Naive thymus-derived CD4-positive, alpha-beta T cell (primary cell): Measurements from ENCODE around the gene SLC22A23. TPM values are rescaled to one million over a fixed set of nuclear protein-coding genes. Genes with fewer than 3 reads are reported as not detected.

ENCODE experiments used
- ATAC-seq: fragments of 150-1000 bp; cut with Tn5 transposase; 2 replicates; pipeline ENCODE4 v1.10.0; 2021; ENCODE audit warnings: mild to moderate bottlenecking, moderate library complexity
- CTCF ChIA-PET: fragments of 350-600 bp; sonication (Branson Sonifier 250); formaldehyde crosslinking; loops from one replicate; lab custom pipeline; 2021; ENCODE audit warnings: antibody characterized with exemption; lab: Charles Lee
- POLR2A ChIA-PET: fragments of 350-600 bp; sonication (Branson Sonifier 250); formaldehyde crosslinking; loops from one replicate; lab custom pipeline; 2021; ENCODE audit warnings: antibody characterized with exemption, inconsistent platforms; lab: Charles Lee
- DNase-seq, 9 donors: peaks; one replicate each; pipeline versions ENCODE4 v3.0.0 to v3.0.0-alpha.2; 2020 to 2022; ENCODE audit warnings: mixed read lengths in 1 of 9
- H3K27ac ChIP-seq: one replicate; pipeline ENCODE4 v1.7.0; 2013; ENCODE audit warnings: mild to moderate bottlenecking, low read depth, low read length, moderate library complexity
- H3K27me3 ChIP-seq, 2 donors: one replicate each; pipeline ENCODE4 v1.7.0; 2013; ENCODE audit warnings: low read length in 2 of 2, mild to moderate bottlenecking in 2 of 2, moderate library complexity in 2 of 2; ENCODE audit not compliant: control insufficient read depth in 2 of 2, insufficient read depth in 2 of 2
- H3K36me3 ChIP-seq, 3 experiments: 1 replicate in 2 of 3; 2 replicates in 1 of 3; pipeline ENCODE4 v1.7.0; 2013; ENCODE audit warnings: low read length in 3 of 3, mild to moderate bottlenecking in 3 of 3, moderate library complexity in 1 of 3; ENCODE audit not compliant: insufficient read depth in 3 of 3, control insufficient read depth in 2 of 3
- H3K4me1 ChIP-seq, 2 donors: one replicate each; pipeline ENCODE4 v1.7.0; 2013; ENCODE audit warnings: low read length in 2 of 2, mild to moderate bottlenecking in 2 of 2, moderate library complexity in 1 of 2; ENCODE audit not compliant: control insufficient read depth in 2 of 2, insufficient read depth in 2 of 2
- H3K4me3 ChIP-seq: 2 replicates; pipeline ENCODE4 v1.7.0; 2013; ENCODE audit warnings: mild to moderate bottlenecking, low read length
- H3K9me3 ChIP-seq, 3 experiments: 1 replicate in 2 of 3; 2 replicates in 1 of 3; pipeline ENCODE4 v1.7.0; 2013; ENCODE audit warnings: low read length in 3 of 3; ENCODE audit not compliant: control insufficient read depth in 2 of 3
- H3K27ac Mint-ChIP-seq, 9 donors: one replicate each; pipeline ENCODE4 v1.8.0; 2020 to 2022; ENCODE audit warnings: mixed read lengths in 9 of 9, mild to moderate bottlenecking in 8 of 9, moderate library complexity in 5 of 9, inconsistent platforms in 2 of 9
- H3K27me3 Mint-ChIP-seq, 5 donors: one replicate each; pipeline ENCODE4 v1.8.0; 2021 to 2022; ENCODE audit warnings: mixed read lengths in 5 of 5, mild to moderate bottlenecking in 1 of 5
- H3K36me3 Mint-ChIP-seq, 5 donors: one replicate each; pipeline ENCODE4 v1.8.0; 2020 to 2022; ENCODE audit warnings: mixed read lengths in 5 of 5, mild to moderate bottlenecking in 3 of 5, inconsistent platforms in 1 of 5
- H3K4me1 Mint-ChIP-seq, 7 donors: one replicate each; pipeline ENCODE4 v1.8.0; 2020 to 2022; ENCODE audit warnings: mixed read lengths in 7 of 7, mild to moderate bottlenecking in 3 of 7, inconsistent platforms in 1 of 7
- H3K4me3 Mint-ChIP-seq, 10 donors: one replicate each; pipeline ENCODE4 v1.8.0; 2020 to 2022; ENCODE audit warnings: mild to moderate bottlenecking in 10 of 10, mixed read lengths in 10 of 10, moderate library complexity in 6 of 10, inconsistent platforms in 2 of 10
- H3K9me3 Mint-ChIP-seq, 11 donors: one replicate each; pipeline ENCODE4 v1.8.0; 2020 to 2022; ENCODE audit warnings: mixed read lengths in 11 of 11, mild to moderate bottlenecking in 4 of 11, inconsistent platforms in 1 of 11, moderate library complexity in 1 of 11
- intact Hi-C, 2 donors: fragments of 100-400 bp; cut with micrococcal nuclease; formaldehyde crosslinking; loops; one replicate each; pipeline ENCODE4 v1.15.1; 2023
- polyA plus RNA-seq, 2 donors: library from polyadenylated mRNA; unstranded; fragments of 300-500 nt; fragmentation: Illumina TruSeq; gene quantifications; one replicate each; pipeline ENCODE4 v1.2.3, GENCODE V29; 2021
- total RNA-seq, 6 experiments: library from RNA in 5 of 6; stranded (reverse) in 5 of 6; gene quantifications; 1 replicate in 5 of 6; 2 replicates in 1 of 6; pipeline ENCODE4 v1.2.3 and lab custom pipeline; 2021 to 2026

Gene SLC22A23
- total and polyA plus RNA-seq, 7 experiments from 2014 or later = 1.1 to 23.8 (median 13.6) TPM

DNA sequence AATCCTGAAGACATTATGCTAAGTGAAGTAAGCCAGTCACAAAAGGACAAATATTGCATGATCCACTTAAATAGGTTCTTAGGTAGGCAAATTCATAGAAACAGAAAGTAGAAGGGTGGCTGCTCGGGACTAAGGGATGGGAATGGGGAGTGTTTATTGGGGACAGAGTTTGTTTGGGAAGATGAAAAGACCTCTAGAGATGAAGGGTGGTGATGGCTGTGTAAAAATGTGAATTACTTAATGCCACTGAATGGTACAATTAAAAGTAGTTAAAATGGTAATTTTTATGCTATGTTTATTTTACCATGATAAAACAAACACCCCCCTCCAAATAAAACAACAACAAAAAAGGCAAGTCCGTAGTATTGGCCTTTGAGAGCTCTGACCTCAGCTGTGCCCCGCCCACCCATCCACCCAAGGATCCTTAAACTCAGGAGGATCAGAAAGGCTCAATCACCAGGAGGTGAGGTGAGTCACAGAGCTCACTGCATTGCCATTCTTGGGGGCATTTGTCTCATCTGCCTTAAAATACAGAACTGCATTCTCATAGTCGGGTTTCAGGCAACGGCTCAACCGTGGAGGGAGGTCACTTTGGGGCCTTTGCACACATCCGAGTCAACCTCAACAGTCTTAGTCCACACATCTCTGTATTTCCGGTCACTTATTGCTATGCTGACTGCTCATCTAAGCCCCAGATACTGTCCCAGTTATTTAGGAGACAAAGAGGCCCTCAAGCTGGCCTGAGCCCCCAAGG, 96.7 kb downstream of the SLC22A23 start:
- CTCF ChIA-PET = no interaction called here
- Mint-ChIP-seq H3K9me3 (peaks cover 0 to 6% (median 0%) of the 10 kb centered on the region in 11 donors), H3K4me1 (peaks cover 14 to 50% (median 24%) of the 10 kb centered on the region in 7 donors)

DNA sequence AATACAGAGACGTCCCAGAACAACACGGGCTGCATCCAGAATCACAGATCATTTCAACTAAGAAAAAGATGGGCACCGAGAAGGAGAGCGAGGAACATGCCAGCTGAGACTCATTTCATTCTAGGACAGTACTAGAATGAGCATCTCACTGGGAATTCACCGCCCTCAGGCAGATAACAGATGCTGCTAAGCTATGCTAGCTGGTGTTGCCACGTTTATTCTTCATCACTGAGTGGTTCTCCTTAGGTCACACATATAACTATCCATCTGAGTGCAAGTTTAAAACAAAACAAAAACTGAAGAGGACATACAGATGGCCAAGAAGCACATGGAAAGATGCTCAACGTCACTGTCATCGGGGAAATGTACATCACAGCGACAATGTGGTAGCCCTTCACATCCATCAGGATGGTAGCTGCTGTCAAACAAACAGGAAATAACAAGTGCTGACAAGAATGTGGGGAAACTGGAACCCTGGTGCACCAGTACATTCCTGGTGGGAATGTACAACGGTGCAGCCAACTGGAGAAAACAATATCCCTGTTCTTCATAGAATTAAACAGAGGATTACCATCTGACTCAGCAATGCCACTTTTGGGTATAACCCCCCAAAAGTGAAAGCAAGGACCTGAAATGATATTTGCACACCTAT, 97.6 kb downstream of the SLC22A23 start:
- Mint-ChIP-seq H3K27ac (peak overlapping the region in 7 of 9 donors; percentile 10 to 87 (median 42)), H3K9me3 (peaks cover 0 to 6% (median 0%) of the 10 kb centered on the region in 11 donors), H3K36me3 (peaks cover 0 to 2% (median 0%) of the 10 kb centered on the region in 5 donors), H3K4me1 (peaks cover 14 to 60% (median 34%) of the 10 kb centered on the region in 7 donors), H3K4me3 (no peak overlapping the region), H3K27me3 (peaks cover 0 to 35% (median 0%) of the 10 kb centered on the region in 5 donors)
- intact Hi-C loops = loop anchor here (5.0 kb wide), 3 partner anchors 82 to 1418 kb away; partner anchors contain the start of gene CDYL (in 1 of the 2)
- Histone ChIP-seq H3K9me3 (no peaks in the 10 kb centered on the region), H3K27me3 (no peaks in the 10 kb centered on the region), H3K36me3 (no peaks in the 10 kb centered on the region), H3K4me1 (peaks cover 7 to 22% of the 10 kb centered on the region in 2 donors), H3K4me3 (no peak overlapping the region), H3K27ac (no peak overlapping the region)
- DNase-seq (no peak), ATAC-seq (no peak)
- CTCF ChIA-PET = no interaction called here
- POLR2A ChIA-PET = no interaction called here

More for the DNA sequence above, 96.7 kb downstream of the SLC22A23 start:
- intact Hi-C loops = loop anchor here (5.0 kb wide), 3 partner anchors 83 to 1417 kb away; partner anchors contain the start of gene CDYL (in 1 of the 2)
- Mint-ChIP-seq H3K36me3 (peaks cover 0 to 5% (median 0%) of the 10 kb centered on the region in 5 donors), H3K27ac (peak overlapping the region in 6 of 9 donors; percentile 6 to 56 (median 34)), H3K27me3 (peaks cover 0 to 26% (median 0%) of the 10 kb centered on the region in 5 donors), H3K4me3 (no peak overlapping the region)
- ATAC-seq (no peak), DNase-seq (no peak)
- H3K9me3 ChIP-seq = no peaks in the 10 kb centered on the region
- POLR2A ChIA-PET = no interaction called here
- no peak overlapping the region for H3K4me3 ChIP-seq
- H3K27me3 ChIP-seq = no peaks in the 10 kb centered on the region
- no peak overlapping the region for H3K27ac ChIP-seq
- peaks cover 7 to 13% of the 10 kb centered on the region in 2 donors for H3K4me1 ChIP-seq
- H3K36me3 ChIP-seq = no peaks in the 10 kb centered on the region

DNA sequence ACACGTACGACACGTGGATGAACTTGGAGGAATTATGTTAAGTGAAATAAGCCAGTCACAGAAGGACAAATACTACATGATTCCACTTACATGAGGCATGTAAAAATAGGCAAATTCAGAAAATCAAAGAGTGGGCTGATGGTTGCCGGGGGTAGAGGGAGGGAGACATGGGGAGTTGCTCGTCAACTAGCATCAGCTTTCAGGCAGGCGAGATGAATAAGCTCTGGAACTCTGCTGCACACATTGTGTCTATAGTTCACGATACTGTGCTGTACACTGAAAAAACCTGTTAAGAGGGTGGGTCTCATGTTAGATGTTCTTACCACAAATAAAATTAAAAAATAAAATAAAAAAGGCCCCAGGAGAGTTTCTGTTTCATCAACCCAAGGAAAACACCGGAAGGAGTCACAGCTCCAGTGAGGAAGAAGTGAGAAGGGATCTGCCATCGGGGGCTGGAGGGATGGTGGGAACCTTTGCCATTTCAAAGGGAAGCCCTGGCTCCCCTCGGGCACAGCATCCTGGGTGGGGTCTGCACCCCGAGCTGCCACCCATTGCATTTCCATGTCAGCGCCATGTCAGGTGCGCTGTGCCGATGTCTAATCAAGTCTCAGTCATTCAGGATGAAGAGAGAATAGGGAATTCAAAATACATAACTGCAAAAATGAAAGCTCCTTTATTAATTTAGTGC, 98.3 kb downstream of the SLC22A23 start:
- Histone ChIP-seq H3K4me1 (peaks cover 7 to 27% of the 10 kb centered on the region in 2 donors), H3K27ac (no peak overlapping the region), H3K4me3 (no peak overlapping the region), H3K36me3 (no peaks in the 10 kb centered on the region), H3K9me3 (no peaks in the 10 kb centered on the region), H3K27me3 (no peaks in the 10 kb centered on the region)
- peaks cover 0 to 2% (median 0%) of the 10 kb centered on the region in 5 donors for H3K36me3 Mint-ChIP-seq
- peaks cover 0 to 41% (median 0%) of the 10 kb centered on the region in 5 donors for H3K27me3 Mint-ChIP-seq
- H3K9me3 Mint-ChIP-seq = peaks cover 0 to 6% (median 0%) of the 10 kb centered on the region in 11 donors
- DNase-seq (no peak), ATAC-seq (no peak)
- no peak overlapping the region for H3K4me3 Mint-ChIP-seq
- H3K4me1 Mint-ChIP-seq = peaks cover 14 to 61% (median 40%) of the 10 kb centered on the region in 7 donors
- intact Hi-C loops = loop anchor here (5.0 kb wide), 3 partner anchors 81 to 1419 kb away; partner anchors contain the start of gene CDYL (in 1 of the 2)
- CTCF ChIA-PET = no interaction called here
- peak overlapping the region in 7 of 9 donors; percentile 42 to 98 (median 71) for H3K27ac Mint-ChIP-seq
- POLR2A ChIA-PET = no interaction called here

DNA sequence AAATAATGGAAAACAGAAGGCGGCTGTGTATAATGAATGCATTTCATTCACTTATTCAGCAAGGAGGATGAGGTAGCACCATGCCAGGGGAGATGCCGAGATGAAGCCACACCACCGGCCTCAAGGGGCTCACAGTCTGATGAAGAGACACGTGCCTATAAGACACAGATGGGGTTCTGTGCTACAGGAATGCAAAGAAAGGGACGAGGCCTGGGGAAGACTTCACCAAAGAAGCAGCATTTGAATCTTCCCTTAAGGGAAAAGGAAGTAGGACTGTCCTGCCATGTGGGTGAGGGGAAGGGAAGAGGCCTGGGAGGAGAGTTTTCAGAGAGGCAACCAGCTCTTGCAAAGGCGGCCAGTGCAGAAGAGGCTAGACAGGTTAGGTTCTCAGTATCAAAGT, 99.2 kb downstream of the SLC22A23 start:
- peaks cover 0 to 43% (median 0%) of the 10 kb centered on the region in 5 donors for H3K27me3 Mint-ChIP-seq
- peaks cover 7 to 27% of the 10 kb centered on the region in 2 donors for H3K4me1 ChIP-seq
- no peaks in the 10 kb centered on the region for H3K27me3 ChIP-seq
- POLR2A ChIA-PET = no interaction called here
- peak overlapping the region in 7 of 9 donors; percentile 1 to 98 (median 54) for H3K27ac Mint-ChIP-seq
- H3K9me3 Mint-ChIP-seq = peaks cover 0 to 6% (median 0%) of the 10 kb centered on the region in 11 donors
- H3K4me3 ChIP-seq = no peak overlapping the region
- no peak for DNase-seq
- peaks cover 0 to 2% (median 0%) of the 10 kb centered on the region in 5 donors for H3K36me3 Mint-ChIP-seq
- no peak for ATAC-seq
- intact Hi-C loops = loop anchor here (2.0 to 5.0 kb wide), 5 partner anchors 80 to 1420 kb away; partner anchors contain the start of genes CDYL (in 1 of the 2), GMDS (in 1 of the 2) and TUBB2A (in 1 of the 2)
- H3K4me1 Mint-ChIP-seq = peaks cover 14 to 70% (median 49%) of the 10 kb centered on the region in 7 donors
- H3K27ac ChIP-seq = no peak overlapping the region
- no peaks in the 10 kb centered on the region for H3K36me3 ChIP-seq
- H3K4me3 Mint-ChIP-seq = no peak overlapping the region
- no peaks in the 10 kb centered on the region for H3K9me3 ChIP-seq
- CTCF ChIA-PET = no interaction called here

DNA sequence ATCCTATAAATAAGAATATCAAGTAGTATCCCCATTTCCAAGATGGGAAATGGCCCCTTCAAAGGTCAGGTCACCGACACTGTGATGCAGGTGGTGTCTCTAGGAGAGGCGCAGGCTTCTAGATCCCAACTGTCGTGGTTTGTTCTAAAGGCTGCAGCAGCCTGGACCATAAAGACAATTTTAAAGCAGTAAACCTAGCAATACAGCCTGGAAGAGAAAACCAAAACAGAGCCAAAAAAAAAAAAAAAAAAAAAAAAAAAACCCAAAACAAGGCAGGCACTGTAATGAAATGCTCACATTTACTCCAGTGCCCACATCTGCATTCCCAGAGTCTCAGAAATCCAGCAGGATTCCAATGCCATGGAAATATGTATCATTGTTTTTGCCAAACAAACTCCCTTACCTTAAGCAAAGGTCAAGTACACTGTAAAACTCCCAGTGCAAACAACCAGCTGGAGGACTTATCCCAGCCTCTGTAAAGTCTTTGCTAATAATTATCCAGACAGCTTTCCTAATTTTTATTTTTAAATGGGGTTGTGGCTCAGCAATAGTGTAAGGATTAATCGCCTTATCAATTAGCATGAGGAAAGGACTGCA, 99.9 kb downstream of the SLC22A23 start:
- Mint-ChIP-seq H3K36me3 (peaks cover 0 to 4% (median 0%) of the 10 kb centered on the region in 5 donors), H3K4me1 (peaks cover 14 to 78% (median 57%) of the 10 kb centered on the region in 7 donors), H3K27ac (peak overlapping the region in 8 of 9 donors; percentile 92 to 100 (median 98)), H3K27me3 (peaks cover 0 to 43% (median 0%) of the 10 kb centered on the region in 5 donors), H3K9me3 (peaks cover 0 to 6% (median 0%) of the 10 kb centered on the region in 11 donors), H3K4me3 (peak overlapping the region; percentile 70 to 99 (median 88))
- no peaks in the 10 kb centered on the region for H3K36me3 ChIP-seq
- no peak for DNase-seq
- no peak for ATAC-seq
- H3K4me3 ChIP-seq = peak overlapping the region; percentile 65
- H3K9me3 ChIP-seq = no peaks in the 10 kb centered on the region
- H3K27ac ChIP-seq = peak overlapping the region; percentile 78
- peaks cover 7 to 27% of the 10 kb centered on the region in 2 donors for H3K4me1 ChIP-seq
- ChIA-PET POLR2A (interaction anchor here (0.6 to 1.3 kb wide), 5 partner anchors 8 to 101 kb away, joined by 3 to 6 read pairs (median 3); no protein-coding TSS in a partner anchor), CTCF (no interaction called here)
- no peaks in the 10 kb centered on the region for H3K27me3 ChIP-seq
- intact Hi-C loops = loop anchor here (1.0 to 5.0 kb wide), 13 partner anchors 14 to 1420 kb away; partner anchors contain the start of genes BPHL (in 1 of the 2), CDYL (in 1 of the 2), ECI2 (in 1 of the 2) and FAM50B (in 1 of the 2)
